Stimulated activated CD4-positive, alpha-beta T cell treated with anti-CD3 and anti-CD28 coated beads, Interleukin-15, amount 100 ng/mL, for 1 hour (primary cell): ENCODE data around the gene PRPSAP2.
"Not testable (repeated sequence)": the region's sequence is repeated elsewhere in the genome, so short reads cannot be mapped to it uniquely, and the experiment has no call there.

Experiments
- DNase-seq, 2 donors: peaks; one replicate each; pipeline ENCODE4 v3.0.0-alpha.2; 2020; ENCODE audit warnings: low read depth in 1 of 2, low spot score in 1 of 2

The PRPSAP2 gene

GRCh38 chr17:18938692-18939023, 80.7 kb downstream of the PRPSAP2 start:
- DNase-seq: no peak

- DNase-seq: no peak
These were observed 86.7 kb downstream of the PRPSAP2 start for GRCh38 chr17:18944646-18945045.

GRCh38 chr17:18946536-18946935, 88.6 kb downstream of the PRPSAP2 start:
- no peak for DNase-seq

GRCh38 chr17:18947866-18948265, 89.9 kb downstream of the PRPSAP2 start:
- no peak for DNase-seq

GRCh38 chr17:18948476-18949006, 90.6 kb downstream of the PRPSAP2 start:
- DNase-seq: no peak

GRCh38 chr17:18949566-18949965, 91.6 kb downstream of the PRPSAP2 start:
- no peak for DNase-seq

- no peak for DNase-seq
These were observed 92.4 kb downstream of the PRPSAP2 start for GRCh38 chr17:18950346-18950745.

- DNase-seq: no peak
These were observed 93.3 kb downstream of the PRPSAP2 start for GRCh38 chr17:18950944-18951905.

- no peak for DNase-seq
These were observed 94.3 kb downstream of the PRPSAP2 start, which contains the start of gene SLC5A10 for GRCh38 chr17:18951941-18952842. TSS of gene SLC5A10 (plus strand) at chr17:18952165. CDS start at chr17:18952206, 41 bp downstream.

GRCh38 chr17:18953231-18953728, 95.3 kb downstream of the PRPSAP2 start:
- no peak for DNase-seq

GRCh38 chr17:18954321-18954720, 96.4 kb downstream of the PRPSAP2 start:
- no peak for DNase-seq

- DNase-seq: no peak
These were observed 97.1 kb downstream of the PRPSAP2 start for GRCh38 chr17:18955009-18955408.

- DNase-seq: not testable (repeated sequence)
These were observed 98.1 kb downstream of the PRPSAP2 start for GRCh38 chr17:18956021-18956420.

- no peak for DNase-seq
These were observed 98.7 kb downstream of the PRPSAP2 start for GRCh38 chr17:18956581-18956980.

GRCh38 chr17:18957831-18958230, 99.9 kb downstream of the PRPSAP2 start:
- no peak for DNase-seq

GRCh38 chr17:18958611-18959010, 100.7 kb downstream of the PRPSAP2 start:
- DNase-seq: no peak

GRCh38 chr17:18959071-18959844, 101.3 kb downstream of the PRPSAP2 start:
- DNase-seq: no peak

GRCh38 chr17:18959845-18960240, 101.9 kb downstream of the PRPSAP2 start:
- no peak for DNase-seq

GRCh38 chr17:18960241-18960665, 102.3 kb downstream of the PRPSAP2 start:
- no peak for DNase-seq

GRCh38 chr17:18960803-18961511, 103.0 kb downstream of the PRPSAP2 start:
- peak; percentile 58 to 69 for DNase-seq
